Measurements from ENCODE around the gene PML. TPM values are rescaled to one million over a fixed set of nuclear protein-coding genes. Genes with fewer than 3 reads are reported as not detected.
"Not testable (repeated sequence)": the region's sequence is repeated elsewhere in the genome, so short reads cannot be mapped to it uniquely, and the experiment has no call there.

PML gene
- polyA plus RNA-seq, 1 donor: 32.6 TPM

GRCh38 chr15:74037171-74038117, 42.9 kb downstream of the PML start:
- no peak for DNase-seq (ENCODE audit: low read depth)

DNA sequence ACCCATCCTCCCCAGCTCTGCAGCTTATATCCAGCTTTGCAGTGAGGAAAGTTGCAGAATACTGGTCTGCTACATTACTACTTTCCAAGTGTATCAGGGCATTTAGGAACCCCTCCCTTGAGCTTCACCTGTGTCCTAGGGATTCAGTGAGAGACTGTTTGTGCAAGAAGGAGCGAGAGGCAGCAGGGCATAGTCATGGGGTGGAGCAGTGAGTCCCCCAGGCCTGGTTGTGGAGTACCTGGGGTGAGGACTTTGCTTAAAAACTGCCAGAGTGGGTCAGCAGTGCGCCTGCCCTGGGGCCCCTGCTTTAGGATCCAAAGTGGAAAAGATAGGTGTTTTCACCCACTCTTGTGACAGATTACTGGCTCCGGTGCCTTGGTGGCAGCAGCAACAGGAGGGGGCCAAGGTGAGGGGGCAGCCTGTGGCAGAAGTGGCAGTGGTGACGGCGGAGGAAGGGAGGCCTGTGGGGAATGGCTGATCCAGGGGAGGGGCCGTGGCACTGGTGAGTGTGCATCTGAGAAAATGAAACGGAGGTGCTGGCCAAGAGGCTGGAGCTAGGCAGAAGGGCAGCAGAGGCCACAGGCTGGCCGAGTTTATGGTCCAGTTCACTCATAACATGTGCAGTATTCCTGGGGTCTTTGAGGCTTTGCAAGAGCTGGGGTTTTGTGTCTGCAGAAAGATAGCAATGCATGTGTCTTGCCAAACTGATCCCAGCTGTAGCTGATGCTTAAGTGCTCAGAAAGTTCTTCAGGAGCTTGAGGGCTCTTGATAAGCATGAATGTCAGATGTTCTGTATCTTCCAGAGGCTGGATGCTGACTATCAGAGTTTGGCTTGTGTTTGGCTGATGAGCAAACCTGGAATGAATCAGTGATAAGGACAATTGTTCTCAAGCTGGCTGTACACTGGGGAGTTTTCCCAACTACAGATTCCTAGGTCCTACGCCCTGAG, 44.5 kb downstream of the PML start:
- DNase-seq (ENCODE audit: low read depth): no peak

DNA sequence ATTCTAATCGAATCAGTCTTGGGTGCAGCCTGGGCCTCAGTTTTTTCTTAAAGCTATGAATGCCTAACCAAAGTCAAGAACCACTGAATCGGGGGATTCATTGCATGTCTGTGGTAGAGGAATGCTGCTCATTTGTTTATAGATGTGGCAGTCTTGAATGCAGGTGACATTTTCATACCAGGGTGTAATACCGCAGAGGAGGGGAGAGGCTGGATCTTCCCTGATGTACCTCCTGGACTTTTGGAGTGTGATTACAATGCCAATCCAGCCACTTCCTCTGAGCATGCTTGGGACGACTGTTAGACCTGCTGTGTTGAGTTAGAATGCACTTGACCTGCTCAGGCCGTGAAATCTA, 45.1 kb downstream of the PML start:
- no peak for DNase-seq (ENCODE audit: low read depth)

DNA sequence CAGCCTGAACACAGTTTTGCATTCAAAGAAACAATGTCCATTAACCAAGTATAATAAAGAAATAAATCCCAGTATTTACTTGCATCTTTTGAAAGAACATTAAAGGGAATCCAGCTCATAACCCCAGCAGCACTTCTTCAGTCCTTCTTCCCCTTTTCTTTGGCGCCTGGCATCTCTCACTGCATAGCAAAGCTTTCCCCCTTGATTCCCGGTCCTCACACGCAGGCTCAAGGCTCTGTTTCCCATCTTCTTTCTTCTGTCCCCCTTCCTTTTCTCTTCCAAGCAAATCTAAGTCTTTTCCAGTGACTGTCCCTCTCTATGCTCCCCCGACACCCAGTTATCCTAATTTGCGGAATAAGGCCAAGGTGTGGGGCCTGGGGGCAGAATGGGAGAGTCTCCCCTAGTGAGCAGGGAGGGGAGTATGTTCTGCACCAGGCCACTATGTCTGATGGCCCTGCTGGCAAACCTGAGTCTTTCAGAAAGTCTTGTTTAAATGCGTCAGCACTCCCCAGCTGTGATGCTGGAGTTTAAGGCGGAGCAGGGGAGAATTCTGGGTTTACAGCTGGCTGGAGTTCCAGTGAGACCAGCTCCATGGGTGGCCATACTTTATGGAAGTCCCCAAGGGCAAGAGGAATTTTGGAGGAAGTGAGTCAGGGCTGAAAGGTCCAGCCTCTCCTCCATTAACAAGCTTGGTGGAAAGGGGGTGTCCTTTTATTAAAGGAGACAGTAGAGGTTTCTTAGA, 45.8 kb downstream of the PML start:
- peak; percentile 72 for DNase-seq (ENCODE audit: low read depth)

- DNase-seq (ENCODE audit: low read depth): no peak
Observed at GRCh38 chr15:74041311-74041756, 46.8 kb downstream of the PML start.

GRCh38 chr15:74041777-74042435, 47.4 kb downstream of the PML start:
- DNase-seq (ENCODE audit: low read depth): no peak

- no peak for DNase-seq (ENCODE audit: low read depth)
Observed at GRCh38 chr15:74042603-74043424, 48.3 kb downstream of the PML start.

GRCh38 chr15:74043425-74044266, 49.1 kb downstream of the PML start:
- DNase-seq (ENCODE audit: low read depth): no peak

GRCh38 chr15:74044267-74045110, 50.0 kb downstream of the PML start:
- DNase-seq (ENCODE audit: low read depth): no peak

GRCh38 chr15:74045184-74045583, 50.7 kb downstream of the PML start:
- no peak for DNase-seq (ENCODE audit: low read depth)

- DNase-seq (ENCODE audit: low read depth): no peak
Observed at GRCh38 chr15:74045636-74046274, 51.2 kb downstream of the PML start.

GRCh38 chr15:74046275-74046674, 51.8 kb downstream of the PML start:
- no peak for DNase-seq (ENCODE audit: low read depth)

DNA sequence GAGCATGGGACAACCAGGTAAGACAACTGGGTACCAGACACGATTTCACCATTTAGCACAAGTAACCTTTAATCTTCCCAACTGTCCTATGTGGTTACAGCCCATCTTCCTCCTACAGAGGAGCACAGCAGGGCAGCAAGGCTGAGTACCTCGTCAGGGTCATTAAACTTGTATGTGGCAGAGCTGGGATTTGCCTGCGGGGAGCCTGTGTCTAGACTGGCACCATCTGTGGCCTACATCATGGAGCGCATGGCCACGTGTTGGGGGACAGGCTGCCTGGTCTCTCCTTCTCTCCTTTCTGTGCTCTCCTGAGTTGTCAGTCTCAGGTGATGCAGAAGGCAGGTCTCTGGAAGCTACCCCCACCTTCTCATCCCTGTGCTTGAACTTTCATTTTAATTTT, 55.6 kb downstream of the PML start:
- DNase-seq (ENCODE audit: low read depth): no peak

DNA sequence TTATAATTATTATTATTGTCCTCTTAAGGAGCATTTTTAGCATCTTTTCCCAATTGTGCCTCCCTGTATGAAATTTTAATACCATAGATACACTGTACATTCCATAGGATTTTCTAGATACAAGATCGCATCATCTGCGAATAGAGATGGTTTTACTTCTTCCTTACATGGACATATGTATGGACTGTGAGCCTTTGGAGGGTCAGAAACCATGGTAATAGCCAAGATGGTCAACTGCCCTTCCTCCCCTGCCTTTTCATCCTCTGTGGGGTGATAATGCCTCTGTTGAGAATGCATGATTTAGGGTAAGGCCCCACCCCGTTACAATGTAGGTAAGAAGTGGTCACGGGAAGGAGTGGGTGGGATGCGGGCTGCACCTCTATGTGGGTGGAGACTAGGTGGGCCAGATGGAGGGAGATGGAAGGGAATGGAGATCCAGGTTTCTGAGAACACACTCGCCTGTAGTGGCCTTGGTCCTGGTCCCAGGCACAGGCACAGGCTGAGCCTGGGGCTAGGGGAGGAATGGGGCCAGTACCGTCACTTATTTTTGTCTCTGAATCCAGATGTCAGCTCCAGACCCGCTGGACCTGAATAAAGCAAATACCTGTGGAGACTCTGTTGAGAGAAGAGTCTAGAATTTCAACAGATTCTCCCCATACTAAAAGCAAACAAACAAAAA, 56.2 kb downstream of the PML start:
- no peak for DNase-seq (ENCODE audit: low read depth)

GRCh38 chr15:74052271-74053260, 58.0 kb downstream of the PML start:
- DNase-seq (ENCODE audit: low read depth): not testable (repeated sequence)

DNA sequence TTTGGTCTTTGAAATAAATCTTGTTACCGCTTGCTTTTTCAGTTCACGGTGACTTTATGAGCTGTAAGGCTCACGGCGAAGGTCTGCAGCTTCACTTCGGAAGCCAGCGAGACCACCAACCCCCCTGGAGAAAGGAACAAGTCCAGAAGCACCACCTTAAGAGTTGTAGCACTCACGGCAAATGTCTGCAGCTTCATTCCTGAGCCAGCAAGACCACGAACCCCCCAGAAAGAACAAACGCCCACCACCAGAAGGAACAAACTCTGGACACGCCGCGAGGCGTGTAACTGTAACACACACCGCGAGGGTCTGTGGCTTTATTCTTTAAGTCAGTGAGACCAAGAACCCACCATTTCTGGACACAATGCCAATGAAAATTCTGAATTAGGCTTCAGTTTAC, 59.0 kb downstream of the PML start:
- DNase-seq (ENCODE audit: low read depth): no peak

Data from forelimb muscle (tissue), 1 donor.